GM18951 (cell line): ENCODE results near the gene CLMP.
"Not testable (repeated sequence)": the region's sequence is repeated elsewhere in the genome, so short reads cannot be mapped to it uniquely, and the experiment has no call there.

Experiments
- POLR2A ChIP-seq: IDR thresholded peaks from 4 replicates; pipeline ENCODE4 v1.6.1; 2011; ENCODE audit warnings: mild to moderate bottlenecking; ENCODE audit not compliant: insufficient read length, insufficient read depth; ENCODE audit errors: extremely low read depth
- in situ Hi-C: fragments of 300-500 bp; cut with MboI; formaldehyde crosslinking; loops from one replicate; pipeline ENCODE4 v1.12.0; 2022; ENCODE audit warnings: low sequenced_read_pairs, mixed read lengths, inconsistent platforms; ENCODE audit not compliant: unreplicated experiment

Gene CLMP

DNA sequence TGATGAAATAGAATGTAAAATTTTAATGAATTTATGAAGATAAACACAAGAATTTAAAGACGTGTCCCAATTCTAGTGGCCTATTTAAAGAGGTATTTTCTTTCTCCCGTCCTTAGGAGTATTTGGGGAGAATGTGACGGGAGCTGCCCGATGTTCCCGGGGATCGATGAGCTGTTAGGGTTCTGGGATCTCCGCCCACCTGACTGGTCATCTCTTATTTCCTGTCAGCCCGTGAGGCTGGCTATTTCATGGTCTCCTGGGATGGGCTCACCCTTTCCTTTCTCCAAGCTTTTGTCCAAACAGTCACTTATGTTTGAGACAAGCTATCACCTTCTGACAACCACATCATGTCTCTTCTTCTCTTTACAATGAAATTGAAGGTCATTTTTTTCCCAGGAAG is 16.9 kb upstream of the CLMP start:
- TF ChIP-seq POLR2A = no peak

GRCh38 chr11:123211149-123211852 is 16.3 kb upstream of the CLMP start:
- TF ChIP-seq POLR2A = no peak
- in situ Hi-C loops = no loop called here

More for the DNA sequence above, 16.9 kb upstream of the CLMP start:
- in situ Hi-C loops = no loop called here

- TF ChIP-seq POLR2A = no peak
- in situ Hi-C loops = no loop called here
Observed at GRCh38 chr11:123209591-123209990, 14.5 kb upstream of the CLMP start.

GRCh38 chr11:123206791-123207434 is 11.9 kb upstream of the CLMP start:
- in situ Hi-C loops = no loop called here

DNA sequence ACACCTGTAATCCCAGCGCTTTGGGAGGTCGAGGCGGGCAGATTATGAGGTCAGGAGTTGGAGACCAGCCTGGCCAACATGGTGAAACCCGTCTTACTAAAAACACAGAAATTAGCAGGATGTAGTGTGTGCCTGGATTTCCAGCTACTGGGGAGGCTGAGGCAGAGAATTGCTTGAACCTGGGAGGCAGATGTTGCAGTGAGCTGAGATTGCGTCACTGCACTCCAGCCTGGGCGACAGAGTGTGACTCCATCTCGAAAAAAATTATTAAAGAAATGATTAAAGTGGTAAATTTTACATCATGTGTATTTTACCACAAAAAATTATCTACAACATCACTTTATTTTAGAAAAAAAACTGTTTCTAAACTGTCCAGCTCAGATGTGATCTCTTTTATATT is 11.0 kb upstream of the CLMP start:
- in situ Hi-C loops = not testable (repeated sequence)

More at GRCh38 chr11:123206791-123207434, 11.9 kb upstream of the CLMP start:
- TF ChIP-seq POLR2A = no peak

DNA sequence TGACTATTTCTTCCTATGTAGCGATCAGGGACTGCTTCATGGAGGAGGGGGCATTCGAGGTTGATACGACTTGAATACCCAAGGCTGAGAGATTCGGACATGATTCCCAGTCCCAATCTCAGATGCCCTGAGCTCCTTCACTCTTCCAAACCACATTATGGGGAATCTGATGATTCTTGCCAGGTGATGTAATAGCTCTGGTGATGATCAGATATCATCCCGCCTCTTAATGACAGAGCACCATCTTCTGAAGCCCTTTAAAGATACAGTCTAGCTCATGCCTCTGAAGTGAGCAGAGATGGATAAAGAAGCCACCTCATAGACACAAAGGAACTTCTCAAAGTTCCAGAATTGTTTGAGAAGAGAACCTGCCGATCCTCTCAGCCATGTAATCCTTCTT is 8.9 kb upstream of the CLMP start:
- in situ Hi-C loops = no loop called here
- TF ChIP-seq POLR2A = no peak

- in situ Hi-C loops = no loop called here
- no peak for TF ChIP-seq POLR2A
Observed at GRCh38 chr11:123203471-123203870, 8.4 kb upstream of the CLMP start.

DNA sequence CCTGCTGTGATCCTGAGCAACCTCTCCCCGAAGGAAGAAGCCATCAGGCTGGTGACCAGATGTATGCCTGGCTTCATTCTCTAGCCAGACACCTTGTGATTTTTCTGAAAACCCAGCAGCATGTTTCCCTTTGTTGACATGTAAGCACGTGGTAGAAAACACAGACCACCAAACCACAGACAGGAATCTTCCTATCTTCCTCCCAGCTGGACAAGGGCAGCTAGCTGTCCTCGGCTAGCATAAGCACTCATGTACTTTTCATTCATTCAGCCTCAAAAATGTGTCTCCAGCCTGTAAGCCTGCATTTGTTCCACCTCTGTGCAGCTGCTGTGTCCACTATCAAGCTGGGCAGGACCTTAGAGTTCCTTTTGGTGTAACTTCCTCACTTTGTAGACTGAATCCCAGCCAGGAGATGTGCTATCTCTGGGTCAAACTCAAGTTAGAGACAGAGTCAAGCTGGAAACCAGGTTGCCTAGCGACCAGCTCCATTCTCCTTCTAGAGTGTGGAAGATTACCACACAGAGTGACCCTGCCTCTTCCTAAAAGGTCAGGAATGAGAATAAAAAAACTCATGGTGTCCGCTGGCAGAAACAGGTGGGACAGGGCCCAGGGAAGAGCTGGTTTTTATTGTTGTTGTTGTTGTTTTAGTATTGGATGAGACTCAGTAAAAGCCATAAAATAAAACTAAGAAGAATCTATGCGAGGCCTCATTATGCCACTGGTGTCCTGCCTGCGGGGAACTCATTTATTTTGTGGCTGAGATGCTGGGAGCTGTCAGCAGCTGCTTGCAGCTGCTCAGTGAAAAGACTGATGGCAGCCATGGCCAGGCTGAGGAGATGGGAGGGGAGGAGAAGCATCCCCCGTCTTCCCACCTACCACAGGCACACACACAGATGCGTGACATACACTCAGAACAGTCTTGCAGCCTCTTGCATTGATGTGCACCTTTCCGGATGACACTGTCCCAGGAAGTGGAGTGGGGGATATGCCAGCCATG is 7.4 kb upstream of the CLMP start:
- TF ChIP-seq POLR2A = no peak
- in situ Hi-C loops = no loop called here

DNA sequence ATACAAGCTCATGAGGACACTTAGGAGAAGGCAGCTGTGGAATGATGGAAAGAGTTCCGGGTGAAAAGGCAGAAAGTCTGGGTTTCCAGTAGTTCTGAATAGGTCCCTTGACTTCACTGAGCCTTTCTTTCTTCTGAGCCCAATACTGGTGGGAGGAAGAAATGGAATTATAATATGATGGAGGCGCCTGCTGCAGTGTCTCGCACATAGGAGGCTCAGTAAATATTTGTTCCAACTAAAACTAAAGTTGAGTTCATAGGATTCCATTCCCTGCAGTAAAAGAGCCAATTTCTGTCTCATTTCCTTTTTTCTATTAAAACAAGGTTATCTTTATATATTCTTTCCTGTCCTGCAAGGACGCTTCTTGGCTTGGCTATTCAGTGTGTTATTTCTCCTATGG is 5.2 kb upstream of the CLMP start:
- TF ChIP-seq POLR2A = no peak

DNA sequence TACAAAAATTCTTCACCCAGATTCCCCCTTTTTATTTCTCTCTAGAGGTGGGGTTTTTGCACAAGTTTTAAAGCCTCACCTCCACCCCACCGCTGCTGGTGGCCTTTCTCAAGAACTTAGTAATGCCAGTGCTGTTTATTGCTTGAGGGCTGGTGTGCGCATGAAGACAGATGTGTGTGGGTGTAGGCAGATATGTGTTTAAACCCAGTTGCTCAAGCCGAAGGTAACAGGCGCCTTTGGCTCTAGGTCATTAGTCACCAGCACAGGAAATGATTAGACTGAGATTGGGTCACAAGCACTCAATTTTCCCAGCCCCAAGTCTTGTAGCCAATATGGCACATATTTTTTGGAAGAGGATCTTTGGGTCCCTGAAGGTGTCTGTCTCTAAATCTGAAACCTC is 2.7 kb upstream of the CLMP start:
- in situ Hi-C loops = no loop called here
- TF ChIP-seq POLR2A = no peak

More for the DNA sequence above, 5.2 kb upstream of the CLMP start:
- in situ Hi-C loops = no loop called here

- TF ChIP-seq POLR2A = no peak
- in situ Hi-C loops = no loop called here
Observed at GRCh38 chr11:123196060-123196714, 1.1 kb upstream of the CLMP start.

DNA sequence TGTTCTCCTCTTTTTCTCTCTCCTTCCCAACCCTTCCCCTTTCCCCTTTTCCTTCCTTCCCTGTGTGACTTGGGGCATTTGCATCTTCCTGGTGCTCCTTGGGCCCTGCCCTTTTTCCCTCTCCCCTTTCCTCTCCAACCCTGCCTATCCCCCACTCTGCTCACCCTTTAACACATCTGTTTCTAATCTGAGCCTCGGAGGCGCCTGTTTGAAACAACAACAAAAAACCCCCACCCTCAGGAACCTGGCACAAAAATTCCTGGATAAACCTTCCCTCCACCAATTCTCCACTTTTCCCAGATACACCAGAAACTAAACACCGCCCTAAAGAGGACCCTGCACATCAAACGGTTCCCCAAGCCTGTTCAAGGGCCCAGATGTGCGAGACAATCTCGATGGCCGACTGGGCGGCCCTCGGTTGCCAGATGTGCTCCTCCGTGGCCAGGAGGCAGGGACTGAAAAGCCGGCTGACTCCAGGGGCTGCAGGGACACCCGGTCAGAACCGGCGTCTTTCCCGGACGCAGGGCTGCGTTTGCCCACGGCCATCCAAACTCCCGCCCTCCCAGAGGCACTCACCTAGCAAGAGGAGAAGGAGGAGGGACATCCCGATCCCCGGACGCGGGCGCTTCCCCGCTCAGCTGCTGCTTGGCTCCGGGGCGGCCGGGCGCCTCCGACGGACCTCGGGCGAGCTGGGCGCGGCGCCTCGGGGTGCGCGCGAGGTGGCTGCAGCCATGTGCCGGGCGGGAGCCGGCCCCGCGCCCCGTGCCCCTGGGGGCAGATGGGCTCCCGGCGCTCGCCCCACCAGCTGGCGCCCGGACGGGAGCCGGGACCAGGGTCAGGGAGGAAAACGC is 486 bp downstream of the CLMP start:
- TF ChIP-seq POLR2A = no peak
- in situ Hi-C loops = no loop called here
